Activated naive CD8-positive, alpha-beta T cell treated with anti-CD3 and anti-CD28 coated beads, Interleukin-2, amount 50 U/mL, for 16 hours (primary cell): Measurements from ENCODE around the gene C5.

ENCODE experiments used
- DNase-seq: peaks from one replicate; pipeline ENCODE4 v3.0.0-alpha.2; 2020; ENCODE audit warnings: low read depth, low spot score

C5 gene

DNA sequence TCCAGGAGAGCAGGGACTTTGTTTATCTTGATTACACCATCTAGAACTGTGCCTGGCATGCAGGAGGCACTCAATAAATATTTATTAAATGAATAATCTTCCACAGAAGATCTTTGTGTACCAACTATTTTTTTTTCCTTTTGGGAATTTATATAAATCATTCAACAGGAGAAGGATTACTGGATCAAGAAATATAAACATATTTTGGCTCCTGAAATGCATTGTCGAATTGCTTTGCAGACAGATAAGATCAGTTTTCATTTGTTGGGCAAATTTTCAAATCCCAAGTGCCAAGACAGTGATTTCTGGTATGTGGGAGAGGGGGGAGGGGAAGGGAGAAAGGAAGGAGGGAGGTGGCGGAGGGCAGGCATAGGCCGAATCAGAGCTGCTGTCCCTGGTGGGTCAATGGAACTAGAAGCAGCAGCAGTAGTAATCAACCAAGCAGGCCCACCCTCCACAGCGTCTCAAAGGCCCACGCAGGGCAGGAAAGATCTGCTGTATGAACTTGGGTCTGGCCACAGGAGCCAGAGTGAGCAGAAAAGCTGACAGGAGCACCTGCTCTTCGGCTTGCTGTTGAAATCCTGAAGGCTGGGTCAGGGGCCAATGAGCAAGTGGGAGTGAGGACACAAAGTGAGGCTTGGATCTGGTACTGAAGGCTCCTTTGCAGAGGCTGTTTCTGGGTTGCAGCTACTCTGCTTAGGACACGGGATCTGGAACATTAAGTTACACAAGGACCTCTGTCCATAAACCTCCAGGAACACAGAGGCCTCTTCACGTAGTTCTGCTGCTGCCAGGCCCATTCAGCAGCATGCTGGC is 107.7 kb downstream of the C5 start:
- no peak for DNase-seq

DNA sequence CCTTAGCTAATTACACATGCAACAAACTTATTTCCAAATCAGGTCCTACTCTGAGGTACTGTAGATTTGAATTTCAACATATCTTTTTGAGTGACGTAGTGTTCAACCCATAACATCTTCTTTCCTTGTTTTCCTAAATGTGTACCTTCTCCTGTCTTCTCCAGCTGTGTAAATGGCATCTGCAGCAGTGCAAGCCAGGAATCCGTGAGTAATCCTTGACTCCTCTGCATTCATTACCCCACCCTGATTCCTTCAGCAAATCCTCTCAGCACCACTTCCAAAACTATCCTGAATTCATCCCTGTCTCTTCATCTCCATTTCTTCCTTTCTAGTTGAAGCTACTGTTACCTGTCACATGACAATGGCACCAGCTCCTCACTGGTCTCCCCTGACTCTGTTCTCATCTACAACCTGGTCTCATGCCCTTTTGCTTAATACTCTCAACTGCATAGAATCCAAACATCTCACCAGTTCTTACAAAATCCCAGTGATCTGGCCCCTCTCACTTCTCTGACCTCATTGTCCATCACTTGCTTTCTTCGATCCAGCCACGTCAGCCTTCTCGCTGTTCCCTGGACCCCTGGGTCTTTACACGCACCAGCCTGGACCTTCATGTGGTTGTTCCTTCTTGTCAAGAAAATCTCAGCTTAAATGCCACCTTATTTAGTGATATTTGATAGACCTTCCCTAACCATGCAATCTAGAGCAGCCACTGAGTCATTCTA is 108.9 kb downstream of the C5 start:
- no peak for DNase-seq

DNA sequence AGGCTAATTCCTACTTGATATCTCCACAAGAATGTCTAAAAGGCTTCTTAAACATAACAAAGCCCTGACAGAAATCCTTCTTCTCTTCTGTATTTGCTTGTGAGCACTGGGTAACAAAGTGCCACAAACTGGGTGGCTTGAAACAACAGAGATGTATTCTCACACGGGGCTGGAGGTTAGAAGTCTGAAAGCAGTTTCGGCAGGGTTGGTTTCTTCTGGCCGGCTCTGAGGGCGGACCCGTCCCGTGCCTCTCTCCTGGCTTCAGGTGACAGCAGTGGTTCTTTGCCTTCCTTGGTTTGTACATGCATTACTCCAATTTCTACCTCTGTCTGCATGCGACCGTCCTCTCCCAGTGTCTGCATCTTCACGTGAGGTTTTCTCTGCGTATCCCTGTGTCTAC is 109.5 kb downstream of the C5 start:
- no peak for DNase-seq

DNA sequence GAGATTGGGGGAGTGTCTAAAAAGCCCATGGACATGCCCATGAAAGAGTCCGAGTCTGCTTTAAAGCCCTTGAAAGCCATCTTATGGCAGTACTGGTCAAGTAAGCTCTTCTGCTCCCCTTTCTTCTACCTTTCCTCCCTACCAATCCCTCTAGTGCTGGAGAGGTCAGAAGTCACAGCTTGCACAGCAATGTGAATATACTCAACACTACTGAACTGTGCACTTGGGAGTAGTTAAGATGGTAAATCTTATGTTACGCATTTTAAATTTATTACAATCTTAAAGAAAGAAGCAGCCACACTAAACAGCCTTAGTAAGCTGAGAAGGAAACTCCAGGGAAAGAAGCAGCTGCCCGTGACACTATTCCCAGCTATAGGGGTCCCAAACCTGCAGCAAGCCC is 111.2 kb downstream of the C5 start:
- DNase-seq = no peak

DNA sequence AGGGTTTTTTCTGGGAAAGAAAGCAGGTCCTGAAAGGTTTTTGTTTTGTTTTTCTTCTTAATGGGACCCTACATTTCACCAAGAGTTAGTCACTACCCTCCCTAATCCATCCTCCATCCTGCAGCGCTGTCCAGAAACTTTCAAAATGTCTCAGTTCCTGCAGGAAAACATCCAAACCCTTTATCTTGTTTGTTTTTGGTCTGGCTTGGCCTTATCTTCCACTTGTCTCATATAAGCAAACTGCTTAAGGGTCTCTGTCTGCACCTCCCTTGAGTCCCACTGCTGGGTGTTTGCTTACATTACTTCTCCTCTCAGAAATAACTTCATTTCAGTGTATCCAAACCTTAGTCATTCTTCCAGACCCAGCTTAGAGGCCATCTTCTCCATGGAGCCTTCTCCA is 112.5 kb downstream of the C5 start:
- DNase-seq = no peak

DNA sequence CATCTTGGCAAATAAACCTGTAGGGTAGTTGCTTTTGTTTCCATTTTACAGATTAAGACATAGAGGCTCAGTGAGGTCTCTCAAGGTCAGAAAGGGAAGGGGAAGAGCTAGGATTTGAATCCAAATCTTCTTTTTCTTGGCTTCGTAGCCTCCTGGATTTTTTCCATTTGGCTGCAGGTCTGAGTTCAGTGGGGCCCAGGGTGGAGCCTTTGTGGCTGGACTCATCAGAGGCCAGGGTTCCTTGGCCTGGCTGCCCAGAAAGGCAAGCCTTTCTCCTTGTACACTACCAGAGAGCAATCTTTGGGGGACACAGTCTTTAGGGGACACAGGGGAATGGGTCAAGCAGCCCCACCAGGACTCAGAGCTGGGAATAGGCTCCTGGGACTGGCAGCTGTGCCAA is 112.9 kb downstream of the C5 start:
- no peak for DNase-seq

DNA sequence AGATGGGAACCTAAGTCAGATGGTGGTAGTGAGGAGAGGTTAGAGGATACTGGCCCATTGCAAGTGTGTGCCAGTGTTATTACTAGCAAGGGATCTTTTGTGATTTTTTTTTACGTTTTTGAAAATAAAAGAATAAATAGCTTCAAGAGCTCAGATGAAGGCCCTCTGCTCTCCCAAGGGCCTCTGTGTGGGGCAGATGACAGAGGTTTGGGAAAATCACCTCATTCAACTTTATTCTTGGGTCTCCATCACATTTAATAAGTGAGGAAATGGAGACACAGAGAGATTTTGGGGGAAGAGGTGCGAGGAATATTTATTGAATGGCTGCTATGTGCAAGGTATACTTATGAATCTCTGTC is 113.3 kb downstream of the C5 start:
- no peak for DNase-seq

DNA sequence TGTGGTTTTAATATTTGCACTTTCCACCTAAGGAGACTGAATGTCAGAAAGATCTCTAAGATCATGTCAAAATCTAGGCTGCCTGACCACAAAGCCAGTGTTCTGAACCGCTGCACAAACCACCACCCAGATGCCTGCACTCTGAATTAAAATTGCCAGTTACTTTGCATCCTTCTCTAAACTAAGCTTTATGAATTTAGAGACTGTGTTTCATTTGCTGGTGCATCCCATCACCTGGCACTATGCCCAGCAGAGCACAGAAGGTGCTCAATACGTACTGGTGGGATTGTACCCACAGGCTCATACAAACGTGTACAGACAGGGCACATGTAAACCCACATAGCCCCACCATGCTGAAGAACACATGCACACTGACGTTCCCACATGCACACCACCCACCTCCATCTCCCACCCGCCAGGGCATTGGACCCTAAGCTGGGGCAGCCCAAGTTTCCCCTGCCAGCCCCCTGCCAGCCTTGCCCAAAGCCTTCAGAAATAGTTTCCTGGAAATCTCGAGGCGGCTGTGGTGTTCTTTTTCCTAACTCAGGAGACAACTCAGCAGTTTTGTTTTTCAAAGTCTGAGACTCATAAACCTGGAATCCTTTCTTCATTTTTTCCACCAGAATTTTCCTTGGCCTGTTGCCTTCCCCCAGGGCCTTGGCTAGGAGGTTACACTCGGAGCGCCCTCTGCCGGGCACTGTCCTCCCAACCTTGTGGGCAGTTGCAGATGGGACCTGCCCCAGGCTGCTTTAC is 113.9 kb downstream of the C5 start:
- DNase-seq = peak; percentile 72

DNA sequence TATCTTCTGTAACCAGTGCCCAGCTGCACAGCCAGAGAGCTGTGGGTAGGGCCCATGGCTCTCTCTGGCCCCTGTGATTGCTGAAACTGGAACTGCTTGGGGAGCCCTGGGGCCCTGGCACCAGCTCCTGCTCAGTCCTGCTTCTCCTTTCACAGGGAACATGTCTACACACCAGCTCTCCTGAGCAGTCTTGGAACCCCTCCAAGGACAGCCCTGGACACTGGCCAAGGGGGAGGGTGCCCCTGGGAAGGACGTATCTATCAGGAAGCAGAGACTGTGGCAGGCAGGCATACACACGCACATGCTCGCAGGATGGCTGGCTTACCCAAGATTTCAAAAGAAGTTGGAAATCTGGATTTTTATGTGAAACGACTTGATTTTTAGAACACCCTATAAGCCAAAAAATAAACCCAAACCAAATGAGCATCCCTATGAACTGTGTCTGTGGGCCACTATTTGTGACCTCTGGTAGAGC is 114.7 kb downstream of the C5 start:
- no peak for DNase-seq

DNA sequence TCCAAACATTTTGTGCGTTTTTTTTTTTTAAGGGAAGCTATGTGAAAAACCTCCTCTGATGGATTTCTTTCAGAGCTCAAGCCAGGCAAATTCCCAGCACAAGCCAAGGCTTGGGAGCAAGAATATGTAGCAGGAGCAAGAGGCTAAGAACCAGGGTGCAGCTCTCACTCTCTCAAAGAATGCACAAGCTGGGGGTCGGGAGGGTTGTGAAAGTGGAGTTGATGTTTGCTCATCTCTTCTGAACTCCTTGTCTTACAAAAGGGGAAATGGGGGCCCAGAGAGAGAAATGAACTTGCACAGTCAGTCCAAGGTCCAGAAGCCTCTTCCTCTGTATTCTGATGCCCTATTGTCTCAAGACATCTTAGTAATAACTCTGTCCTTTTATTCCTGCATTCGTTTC is 115.8 kb downstream of the C5 start:
- no peak for DNase-seq

DNA sequence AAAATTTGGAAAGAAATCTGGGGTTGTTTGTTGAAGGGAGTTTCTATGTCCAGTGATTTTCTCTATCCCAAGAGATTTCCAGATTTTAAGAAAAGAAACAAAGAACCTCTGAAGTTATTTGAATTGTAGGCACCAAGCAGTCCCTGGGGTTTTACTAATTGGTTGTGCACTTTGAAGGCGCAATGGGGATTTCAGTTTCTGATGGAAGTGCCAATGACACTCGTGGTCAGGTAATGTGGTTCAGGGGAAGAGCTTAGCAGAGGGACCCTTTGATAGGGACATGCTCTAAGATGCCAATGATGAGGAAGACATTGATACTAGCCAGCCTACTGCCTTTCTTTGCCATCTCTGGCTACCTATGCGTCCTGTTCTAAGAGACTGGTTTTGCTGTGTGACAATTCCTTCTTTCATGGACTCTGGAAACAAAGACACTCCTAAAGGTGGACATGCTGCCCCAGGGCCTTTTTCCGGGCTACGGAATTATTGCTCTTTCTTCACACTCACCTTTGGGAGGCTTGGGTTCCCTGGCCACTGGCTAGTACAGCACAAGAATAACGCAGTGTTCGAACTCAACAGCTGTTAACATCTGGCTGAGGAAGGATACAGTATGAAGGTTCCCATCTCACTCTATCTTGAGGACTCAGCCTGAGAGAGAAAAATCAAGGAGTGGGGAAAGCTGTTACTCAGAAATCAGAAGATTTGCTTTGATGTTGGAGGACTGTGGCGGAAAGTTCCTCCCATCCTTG is 116.6 kb downstream of the C5 start:
- no peak for DNase-seq

DNA sequence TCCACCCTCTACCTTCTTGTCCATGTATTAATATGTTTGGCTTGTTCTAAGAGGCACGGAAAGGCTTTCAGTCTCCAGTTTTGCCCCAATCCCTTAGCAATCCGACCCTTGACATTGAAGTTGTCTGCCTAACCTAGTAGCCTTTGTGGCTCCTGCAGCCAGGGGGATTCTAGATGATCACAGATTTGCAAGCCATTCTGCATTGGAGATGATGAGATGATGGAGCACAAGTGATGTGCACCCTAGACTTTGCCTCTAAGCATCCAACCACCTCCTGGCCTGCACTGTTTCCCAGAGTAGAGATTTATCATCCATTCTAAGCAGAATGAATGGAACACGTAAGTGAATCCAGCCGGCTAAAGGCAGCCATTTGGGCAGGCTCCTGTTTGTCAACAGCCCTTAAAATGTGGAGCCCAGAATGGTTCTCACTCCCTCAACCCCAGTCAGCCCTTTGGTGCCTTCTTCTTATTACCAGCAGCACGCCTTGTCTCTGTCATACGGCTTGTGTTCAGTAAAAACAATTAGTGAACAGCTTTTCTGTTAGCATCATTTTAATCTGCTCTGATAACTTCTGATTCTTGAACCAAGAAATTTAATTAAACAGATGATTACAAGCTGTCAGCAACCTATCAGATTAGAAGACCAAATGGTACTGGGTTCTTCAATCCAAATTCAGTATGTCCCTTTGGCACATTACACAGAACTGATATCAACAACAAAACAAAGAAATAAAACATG is 117.8 kb downstream of the C5 start:
- DNase-seq = no peak

DNA sequence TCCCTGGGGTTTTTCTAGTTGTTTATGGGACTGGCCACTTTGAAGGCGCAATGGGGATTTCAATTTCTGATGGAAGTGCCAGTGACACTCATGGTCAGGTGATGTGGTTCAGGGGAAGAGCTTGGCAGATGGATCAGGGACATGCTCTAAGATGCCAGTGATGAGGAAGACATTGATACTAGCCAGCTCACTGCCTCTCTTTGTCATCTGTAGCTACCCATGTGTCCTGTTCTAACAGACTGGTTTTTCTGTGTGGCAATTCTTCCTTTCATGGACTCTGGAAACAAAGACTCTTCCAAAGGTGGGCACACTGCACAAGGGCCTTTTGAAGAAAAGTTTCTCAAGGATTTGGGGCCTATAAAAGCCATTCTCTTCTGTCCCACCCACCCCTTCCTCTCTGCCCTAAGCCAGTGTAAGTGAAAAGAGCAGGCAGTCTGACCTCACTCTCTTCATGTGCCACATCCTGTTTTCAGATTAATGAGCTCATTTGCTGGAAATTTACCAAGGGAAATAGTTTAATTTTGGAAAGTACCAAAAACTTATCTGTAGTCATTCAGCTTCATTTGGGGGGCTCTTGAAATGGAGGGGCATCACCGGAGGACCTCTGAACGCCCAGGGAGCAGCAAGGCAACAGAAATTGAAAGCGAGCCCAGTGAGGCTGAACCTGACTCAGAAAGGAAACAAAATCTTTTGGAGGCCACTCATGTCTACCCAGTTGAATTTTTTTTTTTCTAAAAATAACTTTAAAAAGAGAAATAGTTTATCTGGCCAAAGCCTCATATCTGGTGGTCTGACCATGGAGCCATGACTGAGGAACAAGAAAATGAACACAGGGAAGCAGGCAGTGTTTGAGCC is 118.6 kb downstream of the C5 start:
- peak; percentile 49 for DNase-seq

DNA sequence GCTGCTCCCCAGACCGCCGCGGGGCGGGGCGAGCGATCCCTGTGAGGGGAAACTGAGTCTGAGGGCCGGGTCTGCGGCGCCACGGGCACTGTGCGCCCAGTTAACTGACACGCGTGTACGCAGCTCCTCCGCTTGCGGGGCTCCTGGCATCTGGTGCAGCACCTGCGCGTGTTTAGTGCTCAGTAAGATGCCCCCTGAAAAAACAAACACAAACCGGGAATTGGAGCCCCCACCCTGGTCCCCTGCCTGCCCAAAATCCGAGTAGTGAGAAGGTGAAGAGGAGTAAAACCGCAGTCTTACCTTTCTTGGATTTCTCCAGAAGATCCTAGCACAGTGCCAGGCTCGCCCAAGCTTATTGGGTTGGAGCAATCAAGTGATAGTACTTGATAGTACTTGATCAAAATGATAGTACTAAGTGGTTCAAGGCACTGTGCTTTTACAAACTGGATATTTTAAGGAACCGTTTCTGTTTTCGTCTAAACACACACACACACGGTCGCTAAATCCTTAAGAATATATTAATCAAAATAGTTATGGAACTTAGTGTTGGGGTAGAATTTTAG is 120.8 kb downstream of the C5 start:
- DNase-seq = no peak

DNA sequence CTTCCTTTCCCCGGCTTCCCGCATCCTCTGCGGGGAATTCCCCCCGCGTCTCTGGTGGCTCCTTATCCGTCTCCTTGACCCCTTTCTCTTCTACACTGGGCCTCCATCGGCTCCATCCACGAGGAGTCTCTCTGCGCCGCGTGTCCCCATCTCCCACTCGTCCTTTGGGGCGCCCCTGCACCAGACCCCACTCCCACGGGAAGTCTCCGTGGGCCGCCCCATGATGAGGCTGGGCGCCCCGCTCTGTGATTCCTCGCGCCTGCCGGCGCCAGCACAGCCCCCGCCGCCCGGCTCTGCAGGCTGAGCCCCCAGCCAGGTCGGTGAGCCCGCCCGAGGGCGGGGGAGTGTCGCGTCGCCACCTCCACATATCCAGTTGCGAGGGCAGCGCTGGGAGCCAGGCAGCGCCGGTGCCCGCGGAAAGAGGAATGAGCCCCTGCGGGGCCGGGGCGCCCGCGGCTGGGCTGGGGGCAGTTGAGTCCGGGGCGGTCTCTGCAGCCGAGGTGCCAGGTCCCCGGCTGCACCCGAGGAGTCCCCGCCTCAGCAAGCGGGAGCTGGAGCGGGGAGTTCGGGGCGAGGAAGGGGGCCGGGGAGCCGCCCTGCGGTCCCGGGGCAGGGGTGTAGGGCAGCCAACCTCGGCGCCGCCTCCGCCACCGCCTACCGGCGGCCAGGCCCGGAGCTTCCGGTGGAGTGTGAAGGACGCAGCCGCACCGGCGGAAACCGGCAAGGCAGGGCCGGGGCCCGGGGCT is 121.4 kb downstream of the C5 start:
- no peak for DNase-seq

DNA sequence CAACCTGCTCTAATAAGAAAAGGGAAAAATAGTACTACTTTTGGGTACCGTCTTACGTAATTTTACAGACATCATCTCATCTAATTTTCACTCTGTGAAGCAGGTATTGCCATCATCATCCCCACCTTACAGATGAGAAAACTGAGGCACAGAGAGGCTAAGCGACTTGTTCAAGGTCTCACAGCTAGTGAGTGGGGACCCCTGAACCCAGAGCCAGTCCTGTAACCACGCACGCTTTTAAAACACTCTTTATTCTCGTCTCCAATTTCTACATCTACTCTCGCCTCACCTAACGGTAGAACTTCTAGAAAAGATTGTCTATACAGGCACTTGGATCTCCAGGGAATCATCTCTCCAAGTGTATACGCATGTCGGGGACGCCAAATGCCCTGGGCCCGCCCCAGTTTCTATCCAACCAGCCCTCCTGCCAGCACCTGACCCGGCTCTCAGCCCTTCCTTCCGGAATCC is 122.0 kb downstream of the C5 start:
- no peak for DNase-seq

DNA sequence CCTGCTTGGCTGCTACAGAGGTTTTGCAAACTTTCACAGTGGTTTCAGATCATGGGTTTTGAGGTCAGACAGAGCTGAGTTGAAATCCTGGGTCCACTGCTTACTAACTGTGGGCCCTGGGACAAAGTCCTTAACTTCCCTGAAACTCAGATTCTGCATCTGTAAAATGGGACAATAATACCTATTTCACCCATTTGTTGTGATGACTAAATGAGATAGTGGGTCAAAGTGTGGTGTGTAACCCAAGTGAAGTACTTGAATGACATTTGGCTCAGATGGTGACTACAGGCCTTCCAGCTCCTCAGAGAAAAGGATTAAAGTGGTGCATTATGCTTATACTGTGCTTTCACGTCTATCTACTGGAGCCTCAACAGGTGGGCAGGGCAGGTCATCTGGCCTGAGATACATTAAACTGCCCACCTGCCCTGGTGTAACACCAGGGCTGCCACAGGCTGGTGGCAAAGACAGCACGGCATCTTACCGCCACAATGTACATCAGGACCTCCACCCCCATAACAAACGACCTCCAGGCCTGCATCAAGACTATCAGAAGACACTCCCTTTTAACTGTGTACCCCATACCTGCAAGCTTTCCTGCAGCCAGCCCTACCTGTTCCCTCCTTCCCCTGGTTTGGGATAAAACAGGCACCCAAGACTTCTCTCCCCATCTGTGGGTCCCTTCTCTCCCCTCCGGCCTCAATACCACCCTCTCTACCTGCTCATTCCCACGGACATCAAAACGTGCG is 122.6 kb downstream of the C5 start:
- DNase-seq = no peak

DNA sequence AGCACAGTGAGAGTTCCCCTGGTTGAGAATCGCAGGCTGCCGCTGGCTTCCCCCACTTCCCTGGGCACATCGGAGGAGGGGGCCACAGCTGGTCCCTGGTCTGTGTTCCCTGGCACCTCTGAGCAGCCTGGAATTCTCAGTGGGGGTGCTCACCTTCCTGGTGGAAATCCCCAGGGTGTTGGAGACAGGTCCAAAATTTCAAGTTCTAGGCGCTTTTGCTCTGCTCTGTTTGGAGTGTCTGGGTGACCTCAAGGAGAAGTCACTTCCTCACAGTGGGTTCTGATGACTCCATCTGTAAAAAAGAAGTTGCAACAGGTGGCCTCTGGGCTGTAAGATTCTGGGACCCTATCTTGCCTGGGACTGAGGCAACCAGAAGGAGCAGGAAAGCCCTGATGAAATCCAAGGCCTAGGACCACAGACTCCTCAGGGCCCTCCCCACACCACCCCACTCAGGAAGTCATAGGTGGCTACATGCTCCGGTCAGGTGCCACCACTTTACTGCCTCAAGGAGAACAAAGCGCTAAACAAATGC is 123.6 kb downstream of the C5 start, which contains the start of gene TRAF1:
TSS of gene TRAF1 (minus strand) at position 400 of the 532 bp plus-strand sequence. CDS start 721 bp downstream, outside the sequence.
- DNase-seq = no peak
